GM21528 (cell line): ENCODE measurements around the gene PDZD8.
"Not testable (repeated sequence)": the region's sequence is repeated elsewhere in the genome, so short reads cannot be mapped to it uniquely, and the experiment has no call there.

Experiments used
- ATAC-seq: cut with Tn5 transposase; IDR thresholded peaks from one replicate; pipeline ENCODE4 v1.9.1; 2021; ENCODE audit warnings: mild to moderate bottlenecking, moderate library complexity; ENCODE audit not compliant: unreplicated experiment, low FRiP score

The PDZD8 gene

GRCh38 chr10:117350909-117351308, 24.3 kb downstream of the PDZD8 start:
- peak; percentile 83 for ATAC-seq

- no peak for ATAC-seq
These were observed 27.0 kb downstream of the PDZD8 start for GRCh38 chr10:117348236-117348635.

- ATAC-seq: no peak
These were observed 28.7 kb downstream of the PDZD8 start for GRCh38 chr10:117346574-117346973.

DNA sequence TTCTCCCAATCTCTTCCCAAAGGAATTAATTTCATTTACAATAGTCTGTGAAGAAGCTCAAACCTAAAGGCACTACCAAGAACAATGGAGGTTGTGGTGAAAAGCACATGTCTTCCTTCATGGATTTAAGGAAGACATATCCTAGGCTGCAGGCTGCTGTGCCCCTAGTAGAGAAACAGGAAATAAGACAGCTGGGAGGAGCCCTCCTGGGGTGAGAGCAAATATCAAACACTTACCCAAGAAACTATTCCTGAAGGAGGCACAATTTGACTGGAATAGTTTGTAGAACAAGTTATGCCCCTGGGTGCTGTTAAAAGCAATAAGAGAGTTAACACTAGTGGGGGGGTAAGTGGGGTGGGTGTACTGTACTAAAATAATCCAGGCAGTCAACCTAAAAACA, 30.1 kb downstream of the PDZD8 start:
- ATAC-seq: no peak

DNA sequence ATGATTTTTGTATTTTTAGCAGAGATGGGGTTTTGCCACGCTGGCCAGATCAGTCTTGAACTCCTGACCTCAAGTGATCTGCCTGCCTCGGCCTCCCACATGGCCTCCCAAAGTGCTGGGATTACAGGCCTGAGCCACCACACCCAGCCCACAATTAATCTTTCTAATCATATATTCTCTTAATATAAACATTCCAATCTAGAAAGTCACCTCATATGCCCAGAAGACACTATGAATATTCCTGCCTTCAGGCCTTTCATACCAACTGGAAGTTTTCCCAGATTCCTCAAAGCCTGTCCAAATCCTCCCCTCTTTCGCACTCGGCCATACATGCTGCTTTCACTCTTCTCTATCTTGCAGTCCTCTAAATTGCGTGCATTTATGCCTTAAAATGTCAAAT, 32.6 kb downstream of the PDZD8 start:
- ATAC-seq: no peak

GRCh38 chr10:117341061-117341460, 34.2 kb downstream of the PDZD8 start:
- ATAC-seq: no peak

GRCh38 chr10:117339979-117340378, 35.3 kb downstream of the PDZD8 start:
- ATAC-seq: no peak

- no peak for ATAC-seq
These were observed 35.7 kb downstream of the PDZD8 start for GRCh38 chr10:117339578-117339977.

GRCh38 chr10:117334926-117335325, 40.3 kb downstream of the PDZD8 start:
- ATAC-seq: no peak

DNA sequence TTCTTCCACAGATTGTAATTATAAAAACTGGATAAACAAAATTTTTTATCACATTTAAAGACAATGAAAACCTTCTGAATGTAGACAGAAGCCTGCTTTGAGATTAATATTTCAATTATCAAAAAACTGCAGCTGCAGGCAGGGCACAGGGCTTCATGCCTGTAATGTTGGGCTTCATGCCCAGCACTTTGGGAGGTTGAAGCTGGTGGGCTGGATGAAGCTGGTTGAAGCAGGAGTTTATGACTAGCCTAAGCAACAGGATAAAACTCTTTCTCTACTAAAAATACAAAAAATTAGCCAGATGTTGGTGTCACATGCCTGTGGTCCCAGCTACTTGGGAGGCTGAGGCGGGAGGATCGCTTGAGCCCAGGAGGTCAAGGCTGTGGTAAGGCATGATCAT, 41.2 kb downstream of the PDZD8 start:
- no peak for ATAC-seq

- no peak for ATAC-seq
These were observed 48.0 kb downstream of the PDZD8 start for GRCh38 chr10:117327262-117327661.

DNA sequence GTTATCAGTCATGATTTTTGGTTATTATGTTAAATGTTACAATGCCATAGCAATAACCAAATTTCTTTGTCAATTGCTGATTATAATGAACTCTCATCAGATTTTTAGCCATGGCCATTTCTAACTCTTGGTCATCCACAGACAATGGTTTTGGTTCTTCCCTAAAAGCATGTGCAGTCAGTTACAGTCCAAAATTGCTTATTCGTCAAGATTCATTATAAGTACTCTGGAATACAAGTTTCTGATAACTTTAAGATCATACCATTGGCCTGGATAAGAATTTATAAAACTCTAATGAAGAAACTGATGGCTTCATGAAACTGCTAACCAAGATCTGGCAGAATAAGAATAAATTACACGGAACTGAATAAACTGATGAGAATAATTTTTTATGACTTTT, 50.9 kb downstream of the PDZD8 start:
- ATAC-seq: no peak

DNA sequence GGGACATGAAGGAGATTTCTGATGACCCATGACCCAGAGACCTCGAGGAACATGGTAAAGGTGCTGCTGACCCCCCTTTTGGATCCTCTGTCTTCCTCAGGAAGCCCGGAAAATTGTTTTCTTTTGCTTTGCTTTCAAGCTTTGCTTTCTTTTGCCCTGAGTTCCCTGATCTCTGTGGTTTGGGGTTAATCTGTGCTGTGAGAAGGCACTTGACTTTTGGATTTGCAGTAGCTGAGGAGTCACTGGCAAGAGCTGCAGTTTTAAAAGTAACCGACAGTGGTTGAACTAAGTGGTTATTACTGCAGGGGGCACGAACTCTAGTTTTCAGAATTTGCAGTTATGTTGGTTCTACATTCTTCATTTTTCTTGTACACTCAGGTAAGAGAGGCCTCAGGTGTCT, 53.0 kb downstream of the PDZD8 start:
- no peak for ATAC-seq

GRCh38 chr10:117320050-117320665, 55.1 kb downstream of the PDZD8 start:
- ATAC-seq: no peak

DNA sequence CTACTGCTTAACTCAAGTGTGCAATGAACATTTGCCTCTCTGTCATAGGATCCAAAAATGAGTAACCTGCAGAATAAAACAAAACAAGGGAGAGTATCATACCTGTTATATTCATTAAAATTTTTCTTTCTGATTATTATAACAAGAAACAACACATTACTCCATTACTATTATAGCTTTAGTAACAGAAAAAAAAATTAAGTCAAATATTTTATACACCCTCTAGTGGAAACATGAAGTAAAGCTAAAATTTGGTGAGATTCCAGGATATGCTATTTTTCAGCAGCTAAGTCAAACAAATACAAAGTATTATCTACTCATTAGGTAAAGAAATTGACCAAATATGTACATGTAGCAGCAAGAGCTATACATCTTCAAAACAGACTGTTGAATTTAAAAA, 56.3 kb downstream of the PDZD8 start:
- ATAC-seq: no peak

GRCh38 chr10:117316701-117317100, 58.5 kb downstream of the PDZD8 start:
- no peak for ATAC-seq

DNA sequence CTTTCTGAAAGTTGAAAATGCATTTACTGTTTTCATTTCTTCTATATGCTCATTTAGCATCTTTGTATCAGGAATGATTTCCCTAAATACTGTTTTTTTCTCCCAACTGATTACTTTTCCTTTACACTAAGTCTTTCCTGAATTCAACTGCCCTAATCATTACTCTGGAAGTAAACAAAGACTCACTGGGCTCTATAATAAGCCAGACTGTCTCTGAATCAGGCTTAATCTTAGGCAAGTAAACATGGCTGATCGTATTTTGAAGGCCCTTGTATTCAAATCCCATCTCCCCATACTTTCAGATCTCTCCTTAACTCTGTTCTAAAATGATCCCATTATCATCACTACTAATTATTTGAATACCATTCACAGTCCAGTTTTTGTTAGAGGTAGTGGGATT, 61.6 kb downstream of the PDZD8 start:
- no peak for ATAC-seq

DNA sequence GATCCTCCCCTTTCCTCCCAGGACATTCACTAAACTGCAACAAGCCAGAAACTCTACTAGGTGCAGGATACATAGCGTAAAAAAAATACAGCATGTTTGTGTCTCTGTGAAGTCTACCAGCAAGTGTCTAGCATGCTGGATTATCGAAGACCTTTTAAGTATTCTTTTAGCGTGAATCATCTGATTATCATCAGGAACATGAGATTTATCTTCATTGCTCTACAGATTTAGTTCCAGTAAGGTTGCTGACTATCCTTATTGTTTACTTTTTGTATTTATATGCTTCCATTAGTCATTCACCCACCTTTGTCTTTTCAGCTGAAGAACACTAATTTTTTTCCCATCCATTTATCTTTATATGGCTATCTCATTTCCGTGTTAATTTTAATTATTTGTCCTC, 62.8 kb downstream of the PDZD8 start:
- no peak for ATAC-seq

DNA sequence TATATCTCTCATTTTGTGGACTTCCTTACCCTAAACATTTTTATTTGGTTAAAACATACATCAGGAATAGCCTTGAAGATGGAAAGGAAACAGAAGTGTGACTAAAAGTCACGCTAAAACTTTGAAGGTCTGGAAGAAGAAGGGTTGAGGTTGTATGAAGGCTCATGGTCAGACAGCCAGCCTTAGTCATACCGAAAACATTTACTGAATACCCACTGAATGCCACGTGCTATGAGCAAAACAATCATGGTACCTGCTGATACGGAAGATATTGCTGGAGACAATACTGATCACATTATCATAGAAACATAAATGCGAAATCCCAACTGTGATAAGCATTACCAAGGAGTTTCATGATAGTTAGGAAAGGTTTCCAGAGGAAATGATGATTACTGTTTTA, 64.0 kb downstream of the PDZD8 start:
- no peak for ATAC-seq

GRCh38 chr10:117306674-117307073, 68.6 kb downstream of the PDZD8 start:
- ATAC-seq: no peak

DNA sequence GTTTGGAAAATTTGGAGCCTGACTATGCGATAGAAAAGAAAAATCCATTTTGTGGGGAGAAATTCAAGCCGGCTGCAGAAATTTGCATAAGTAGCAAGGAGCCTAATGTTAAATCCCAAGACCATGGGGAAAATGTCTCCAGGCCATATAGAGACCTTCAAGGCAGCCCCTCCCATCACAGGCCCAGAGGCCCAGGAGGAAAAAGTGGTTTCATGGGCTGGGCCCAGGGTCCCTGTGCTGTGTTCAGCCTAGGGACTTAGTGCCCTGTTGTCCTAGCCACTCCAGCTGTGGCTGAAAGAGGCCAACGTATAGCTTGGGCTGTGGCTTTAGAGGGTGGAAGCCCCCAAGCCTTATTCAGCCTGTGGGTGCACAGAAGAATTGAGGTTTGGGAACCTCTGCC, 71.8 kb downstream of the PDZD8 start:
- ATAC-seq: not testable (repeated sequence)

DNA sequence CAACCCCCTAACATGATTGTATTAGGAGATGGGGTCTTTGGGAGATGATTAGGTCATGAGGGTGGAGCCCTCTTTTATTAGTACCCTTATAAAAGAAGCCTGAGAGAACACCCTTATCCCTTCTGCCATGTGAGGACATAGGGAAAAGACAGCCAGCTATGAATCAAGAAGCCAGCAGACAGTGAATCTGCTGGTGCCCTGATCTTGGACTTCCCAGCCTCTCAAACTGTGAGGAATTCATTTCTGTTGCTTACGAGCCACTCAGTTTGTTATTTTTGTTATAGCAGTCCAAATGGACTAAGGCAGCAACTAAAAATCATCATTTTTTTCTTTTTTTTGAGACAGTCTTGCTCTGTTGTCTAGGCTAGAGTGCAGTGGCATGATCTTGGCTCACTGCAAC, 74.6 kb downstream of the PDZD8 start:
- ATAC-seq: no peak

DNA sequence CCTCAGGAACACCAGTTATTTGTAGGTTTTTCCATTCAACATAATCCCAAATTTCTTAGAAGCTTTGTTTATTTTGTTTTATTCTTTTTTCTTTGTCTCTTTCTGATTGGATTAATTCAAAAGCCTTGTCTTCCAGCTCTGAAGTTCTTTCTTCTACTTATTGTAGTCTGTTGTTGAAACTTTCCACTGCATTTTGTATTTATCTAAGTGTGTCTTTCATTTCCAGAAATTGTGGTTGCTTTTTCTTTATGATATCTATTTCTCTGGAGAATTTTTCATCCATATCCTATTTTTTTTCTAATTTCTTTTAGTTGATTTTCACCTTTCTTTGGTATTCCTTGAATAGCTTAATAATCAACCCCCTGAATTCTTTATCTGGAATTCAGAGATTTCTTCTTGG, 75.8 kb downstream of the PDZD8 start:
- ATAC-seq: no peak
